ENCODE results near the gene CCDC85C. TPM values are rescaled to one million over a fixed set of nuclear protein-coding genes. Genes with fewer than 3 reads are reported as not detected.

Gene CCDC85C
- total RNA-seq, 1 experiment from 2014 or later = 42.3 TPM

- peaks cover 40% of the 10 kb centered on the region for H3K79me2 ChIP-seq (ENCODE audit: insufficient read depth, low read length)
- intact Hi-C loops (cut with micrococcal nuclease) = no loop called here
- no peaks in the 10 kb centered on the region for H3K27me3 ChIP-seq (ENCODE audit: insufficient read depth, low read length)
- no peak overlapping the region for H2AFZ ChIP-seq (ENCODE audit: low read depth, low read length, poor library complexity, severe bottlenecking)
- ChIA-PET POLR2A (no interaction called here), RAD21 (ENCODE audit: low non-redundant PET in 1 of 2, low total read pairs in 2 of 2, uncharacterized antibody in 2 of 2, unreplicated experiment in 2 of 2) (no interaction called here), CTCF (no interaction called here)
- no peaks in the 10 kb centered on the region for H3K36me3 ChIP-seq (ENCODE audit: control insufficient read depth in 1 of 2, insufficient read depth in 2 of 2, low read length in 2 of 2)
- H3K4me1 ChIP-seq (ENCODE audit: control insufficient read depth in 1 of 2, insufficient read depth in 2 of 2, low read length in 2 of 2) = peaks cover 44 to 51% of the 10 kb centered on the region in 2 experiments
- peaks cover 3% of the 10 kb centered on the region; the same call in 1 of the 2 replicates for H4K20me1 ChIP-seq (ENCODE audit: insufficient read depth)
- H3K9me2 ChIP-seq (ENCODE audit: insufficient read depth) = no peaks in the 10 kb centered on the region
- H3K27ac ChIP-seq (ENCODE audit: low read depth, low read length) = no peak overlapping the region
- no peak overlapping the region for H3K9ac ChIP-seq (ENCODE audit: low read length)
- no peak for TF ChIP-seq ZFX (IDR thresholded peaks at IDR 0.05)
- TF ChIP-seq TCF7L2 (IDR thresholded peaks at IDR 0.05; ENCODE audit: borderline replicate concordance, extremely low read depth, insufficient read depth, insufficient read length) = no peak
- no peak for TF ChIP-seq MAX (IDR thresholded peaks at IDR 0.05)
- TF ChIP-seq SP1 (IDR thresholded peaks at IDR 0.05; ENCODE audit: low read depth) = no peak
- no peak for TF ChIP-seq ATF3 (IDR thresholded peaks at IDR 0.05)
- TF ChIP-seq REST (IDR thresholded peaks at IDR 0.05; ENCODE audit: low read depth) = no peak
- no peak for TF ChIP-seq CBX3 (IDR thresholded peaks at IDR 0.05; ENCODE audit: low read depth)
- TF ChIP-seq ZBTB33 (IDR thresholded peaks at IDR 0.05; ENCODE audit: extremely low read depth, insufficient replicate concordance, low read length) = no peak
- TF ChIP-seq JUND (IDR thresholded peaks at IDR 0.05) = no peak
- TF ChIP-seq FOSL1 (IDR thresholded peaks at IDR 0.05; ENCODE audit: low read depth) = no peak
- TF ChIP-seq RAD21 (IDR thresholded peaks at IDR 0.05; ENCODE audit: low read depth) = no peak
- TF ChIP-seq EZH2phosphoT487 (IDR thresholded peaks at IDR 0.05; ENCODE audit: borderline replicate concordance) = no peak
- no peak for TF ChIP-seq CTCF (IDR thresholded peaks at IDR 0.05 in 2 of 3, conservative IDR thresholded peaks at IDR 0.05 in 1 of 3; ENCODE audit: borderline replicate concordance in 1 of 3, insufficient read depth in 1 of 3, low read depth in 2 of 3, low read length in 2 of 3)
- no peak for TF ChIP-seq SRF (IDR thresholded peaks at IDR 0.05; ENCODE audit: low read depth)
- no peak for DNase-seq (ENCODE audit: low read depth, low spot score)
- no peak overlapping the region for H3K4me2 ChIP-seq (ENCODE audit: low read length)
- ATAC-seq = no peak
- BruUV-seq (replicated peaks) = no TSS peak
- no peak overlapping the region for H3K4me3 ChIP-seq (replicated peaks in 1 of 2; ENCODE audit: low read depth in 1 of 2, low read length in 2 of 2)
- no peaks in the 10 kb centered on the region for H3K9me3 ChIP-seq (ENCODE audit: control insufficient read depth in 1 of 2, insufficient read depth in 1 of 2, low read depth in 1 of 2, low read length in 2 of 2)
These were observed 34.1 kb downstream of the CCDC85C start for GRCh38 chr14:99569725-99570543.

Data from HCT116 (cell line).